Body of pancreas (tissue), 4 donors: ENCODE data around the gene HECTD3.
A peak's percentile ranks its signal among the peaks of the same experiment; 100 is the strongest.

ENCODE experiments used
- POLR2A ChIP-seq, 3 donors: fragments of 450-650 bp; IDR thresholded peaks; one replicate each; pipeline ENCODE4 v1.6.1; 2016; ENCODE audit warnings: antibody characterized with exemption in 3 of 3, mild to moderate bottlenecking in 2 of 3
- TF ChIP-seq, protein P1 (sequence below), 7 experiments: fragments of 450-650 bp in 4 of 7; fragments of 200-600 bp in 3 of 7; sonication (generic) in 3 of 7; IDR thresholded peaks; one replicate each; pipeline ENCODE4 v1.5.1; 2016 to 2019; ENCODE audit warnings: antibody characterized with exemption in 7 of 7

DNA sequence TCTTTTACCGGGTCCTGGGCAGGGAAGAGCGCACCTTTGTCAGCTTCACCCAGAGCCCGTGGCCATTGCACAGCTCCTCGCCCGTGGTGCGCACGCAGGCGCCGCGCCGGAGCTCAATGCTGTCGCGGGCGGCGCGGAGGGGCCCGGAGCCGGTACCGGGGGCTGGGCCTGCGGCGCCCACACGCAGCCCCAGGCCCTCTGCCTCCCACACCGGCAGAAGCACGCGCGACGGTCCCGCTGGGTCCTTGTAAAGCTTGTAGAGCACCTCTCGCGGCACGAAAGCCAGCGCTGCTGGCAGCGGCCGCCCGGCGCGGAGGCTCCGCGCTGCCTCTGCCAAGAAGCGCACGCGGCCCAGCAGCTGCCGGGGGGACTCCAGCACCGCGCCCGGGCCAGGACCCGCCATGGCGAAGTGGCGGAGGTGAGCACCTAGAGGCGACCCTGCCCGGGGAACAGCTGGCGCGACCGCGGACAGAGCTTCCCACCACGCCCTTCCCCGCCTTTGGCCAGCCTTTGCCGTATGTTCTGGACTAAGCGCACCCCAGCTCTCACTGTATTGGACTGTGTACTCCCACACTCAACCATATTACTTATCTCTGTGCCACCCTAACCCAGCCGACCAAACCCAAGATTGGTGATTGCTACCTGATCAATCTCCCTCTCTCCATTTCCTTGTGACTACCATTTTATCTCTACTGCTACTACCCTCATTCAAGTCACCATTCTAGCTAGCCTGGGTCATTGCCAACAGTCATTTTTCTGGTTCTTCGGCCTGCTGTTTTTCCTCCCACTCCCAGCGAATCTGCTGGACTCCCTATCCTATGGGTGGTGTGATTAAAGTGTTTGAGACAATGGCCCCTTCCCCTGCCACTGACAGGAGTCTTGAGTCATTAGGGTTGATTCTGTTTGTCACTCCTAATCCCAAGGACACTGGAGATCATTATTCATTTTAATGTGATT lies at the start of gene HECTD3:
- TF ChIP-seq, protein P1, sequence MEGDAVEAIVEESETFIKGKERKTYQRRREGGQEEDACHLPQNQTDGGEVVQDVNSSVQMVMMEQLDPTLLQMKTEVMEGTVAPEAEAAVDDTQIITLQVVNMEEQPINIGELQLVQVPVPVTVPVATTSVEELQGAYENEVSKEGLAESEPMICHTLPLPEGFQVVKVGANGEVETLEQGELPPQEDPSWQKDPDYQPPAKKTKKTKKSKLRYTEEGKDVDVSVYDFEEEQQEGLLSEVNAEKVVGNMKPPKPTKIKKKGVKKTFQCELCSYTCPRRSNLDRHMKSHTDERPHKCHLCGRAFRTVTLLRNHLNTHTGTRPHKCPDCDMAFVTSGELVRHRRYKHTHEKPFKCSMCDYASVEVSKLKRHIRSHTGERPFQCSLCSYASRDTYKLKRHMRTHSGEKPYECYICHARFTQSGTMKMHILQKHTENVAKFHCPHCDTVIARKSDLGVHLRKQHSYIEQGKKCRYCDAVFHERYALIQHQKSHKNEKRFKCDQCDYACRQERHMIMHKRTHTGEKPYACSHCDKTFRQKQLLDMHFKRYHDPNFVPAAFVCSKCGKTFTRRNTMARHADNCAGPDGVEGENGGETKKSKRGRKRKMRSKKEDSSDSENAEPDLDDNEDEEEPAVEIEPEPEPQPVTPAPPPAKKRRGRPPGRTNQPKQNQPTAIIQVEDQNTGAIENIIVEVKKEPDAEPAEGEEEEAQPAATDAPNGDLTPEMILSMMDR (IDR thresholded peaks at IDR 0.05) = peak in 1 of 7 experiments; percentile 6
- TF ChIP-seq POLR2A (IDR thresholded peaks at IDR 0.05) = peak; percentile 34 to 64 (median 63)
